ENCODE measurements around the gene APLNR.

GRCh38 chr11:57214098-57214417 lies 23.0 kb downstream of the APLNR start:
- TF ChIP-seq, protein P1, sequence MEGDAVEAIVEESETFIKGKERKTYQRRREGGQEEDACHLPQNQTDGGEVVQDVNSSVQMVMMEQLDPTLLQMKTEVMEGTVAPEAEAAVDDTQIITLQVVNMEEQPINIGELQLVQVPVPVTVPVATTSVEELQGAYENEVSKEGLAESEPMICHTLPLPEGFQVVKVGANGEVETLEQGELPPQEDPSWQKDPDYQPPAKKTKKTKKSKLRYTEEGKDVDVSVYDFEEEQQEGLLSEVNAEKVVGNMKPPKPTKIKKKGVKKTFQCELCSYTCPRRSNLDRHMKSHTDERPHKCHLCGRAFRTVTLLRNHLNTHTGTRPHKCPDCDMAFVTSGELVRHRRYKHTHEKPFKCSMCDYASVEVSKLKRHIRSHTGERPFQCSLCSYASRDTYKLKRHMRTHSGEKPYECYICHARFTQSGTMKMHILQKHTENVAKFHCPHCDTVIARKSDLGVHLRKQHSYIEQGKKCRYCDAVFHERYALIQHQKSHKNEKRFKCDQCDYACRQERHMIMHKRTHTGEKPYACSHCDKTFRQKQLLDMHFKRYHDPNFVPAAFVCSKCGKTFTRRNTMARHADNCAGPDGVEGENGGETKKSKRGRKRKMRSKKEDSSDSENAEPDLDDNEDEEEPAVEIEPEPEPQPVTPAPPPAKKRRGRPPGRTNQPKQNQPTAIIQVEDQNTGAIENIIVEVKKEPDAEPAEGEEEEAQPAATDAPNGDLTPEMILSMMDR (IDR thresholded peaks at IDR 0.05): no peak
- no peak for TF ChIP-seq POLR2A (IDR thresholded peaks at IDR 0.05)
- no peak for TF ChIP-seq POLR2AphosphoS5 (IDR thresholded peaks at IDR 0.05)

Data from breast epithelium (tissue), 3 donors.